EH (cell line): ENCODE results near the gene CISTR.
"Not testable (repeated sequence)": the region's sequence is repeated elsewhere in the genome, so short reads cannot be mapped to it uniquely, and the experiment has no call there.

Experiments
- DNase-seq: peaks from one replicate; pipeline ENCODE4 v3.0.0-alpha.2; 2015; ENCODE audit warnings: low read depth

CISTR gene

GRCh38 chr12:53751336-53752191, at the start of gene CISTR:
Gene CISTR, minus strand, starts transcription at chr12:53751979.
- DNase-seq = peak; percentile 18

GRCh38 chr12:53798575-53798974, 46.8 kb upstream of the CISTR start:
- DNase-seq = no peak

- no peak for DNase-seq
Measured at GRCh38 chr12:53795927-53796326, 44.1 kb upstream of the CISTR start.

DNA sequence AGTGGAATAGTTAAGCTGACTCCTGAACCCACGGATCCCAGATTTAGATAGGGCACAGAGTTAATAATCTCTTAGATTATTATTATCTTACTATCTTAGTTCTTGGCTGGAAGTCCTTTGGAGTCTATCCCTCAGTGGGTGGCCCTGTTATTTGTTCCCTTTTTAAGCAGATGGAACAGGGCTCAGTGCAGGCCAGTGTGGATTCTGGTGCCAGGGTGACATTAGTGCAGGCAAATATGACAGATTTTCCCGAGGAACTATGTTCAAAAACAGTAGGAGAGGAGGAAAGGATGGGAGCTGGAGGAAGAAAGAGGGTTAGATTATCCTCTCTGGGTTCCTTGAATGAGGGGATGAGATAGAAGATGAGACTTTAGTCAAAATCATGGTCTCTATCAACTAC, 41.4 kb upstream of the CISTR start:
- DNase-seq = no peak

GRCh38 chr12:53791735-53792326, 40.1 kb upstream of the CISTR start:
- peak; percentile 32 for DNase-seq

DNA sequence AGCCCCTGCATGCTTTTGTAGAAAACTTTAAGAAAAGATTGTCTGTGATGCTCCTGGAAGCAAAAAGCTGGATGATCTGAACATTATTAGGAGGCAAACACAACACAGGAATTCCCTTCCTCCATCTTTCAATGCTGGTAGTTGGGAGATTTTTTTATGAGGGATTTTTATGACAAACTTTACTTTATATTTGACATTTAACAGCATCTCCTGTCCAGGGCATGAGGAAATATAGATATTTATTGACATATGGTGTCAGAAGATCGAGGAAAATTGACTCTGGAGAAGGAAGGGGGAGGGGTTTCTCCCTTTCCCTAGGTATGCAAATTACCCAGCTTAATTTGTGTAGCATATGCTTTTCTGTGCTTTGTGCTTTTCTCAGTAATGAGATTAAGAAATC, 37.8 kb upstream of the CISTR start:
- no peak for DNase-seq

DNA sequence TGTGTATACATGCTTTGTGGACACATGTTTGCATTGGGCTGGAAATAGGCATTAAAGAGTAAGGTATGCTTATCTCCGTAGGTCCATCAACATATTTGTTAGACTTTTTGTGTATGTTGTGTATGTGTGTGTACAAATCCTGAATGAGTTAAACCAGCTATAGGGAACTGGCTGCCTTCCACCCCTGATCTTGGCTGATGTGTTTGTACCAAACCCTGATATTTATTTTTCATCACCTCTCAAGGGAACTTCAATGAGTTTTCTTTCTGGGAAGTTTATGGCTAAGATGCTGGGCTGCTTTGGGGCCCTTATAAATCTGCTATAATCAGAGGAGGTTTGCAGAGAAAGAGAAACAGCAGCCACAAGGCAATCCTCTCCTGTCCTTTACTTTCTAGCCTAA, 37.1 kb upstream of the CISTR start:
- no peak for DNase-seq

GRCh38 chr12:53786411-53786810, 34.6 kb upstream of the CISTR start:
- no peak for DNase-seq

GRCh38 chr12:53785161-53785560, 33.4 kb upstream of the CISTR start:
- no peak for DNase-seq

- DNase-seq = no peak
Measured at GRCh38 chr12:53782093-53782703, 30.4 kb upstream of the CISTR start.

- no peak for DNase-seq
Measured at GRCh38 chr12:53781228-53781801, 29.5 kb upstream of the CISTR start.

DNA sequence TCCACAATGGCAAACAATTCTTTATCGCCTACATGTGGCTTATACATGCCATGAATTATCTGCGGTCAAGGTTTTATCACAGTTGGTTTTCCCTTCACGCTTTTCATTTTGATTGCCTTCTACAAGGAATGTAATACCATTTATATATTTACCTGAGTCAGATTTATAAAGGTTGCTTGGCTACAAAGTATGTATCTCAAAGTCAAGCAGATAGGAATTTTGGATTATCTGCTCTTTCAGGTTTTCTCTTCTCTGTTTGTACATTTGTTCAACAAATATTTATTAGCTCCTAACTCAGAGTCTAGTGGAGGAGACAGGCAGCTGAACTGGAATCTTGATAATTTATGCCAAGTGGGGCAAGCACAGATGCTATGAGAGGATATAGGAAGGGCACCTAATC, 28.5 kb upstream of the CISTR start:
- DNase-seq = no peak

GRCh38 chr12:53779679-53780078, 27.9 kb upstream of the CISTR start:
- DNase-seq = not testable (repeated sequence)

DNA sequence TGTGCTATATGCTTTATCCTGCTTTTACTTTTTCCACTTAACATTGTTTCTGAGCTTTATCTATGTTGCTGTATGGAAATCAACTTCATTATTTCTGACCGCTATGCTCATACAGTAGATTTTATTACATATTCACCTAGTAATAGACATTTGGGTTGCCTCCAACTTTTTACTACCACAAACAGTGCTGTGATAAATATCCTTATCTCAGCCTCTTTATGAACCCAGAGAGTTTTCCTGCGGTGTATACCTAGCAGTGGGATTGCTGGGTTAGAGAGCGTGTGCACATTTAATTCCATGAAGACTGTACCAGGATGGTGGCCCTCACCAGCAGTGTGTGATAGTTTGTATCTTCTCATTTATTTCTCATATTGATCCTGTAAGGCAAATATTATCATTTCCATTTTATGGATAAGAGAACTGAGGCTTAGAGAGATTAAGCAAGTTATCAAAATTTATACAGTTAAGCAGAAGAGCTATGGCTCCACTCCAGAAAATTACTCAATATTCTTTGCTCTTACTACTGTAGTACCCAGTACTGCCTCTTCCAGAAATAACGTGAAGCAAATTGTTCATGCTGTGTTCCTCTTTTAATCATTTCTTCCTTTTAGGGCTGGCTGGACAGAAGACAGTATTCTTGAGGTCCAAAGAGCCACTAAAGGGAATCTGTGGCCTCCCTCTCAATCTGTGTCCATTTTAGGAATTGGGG, 26.3 kb upstream of the CISTR start:
- no peak for DNase-seq

DNA sequence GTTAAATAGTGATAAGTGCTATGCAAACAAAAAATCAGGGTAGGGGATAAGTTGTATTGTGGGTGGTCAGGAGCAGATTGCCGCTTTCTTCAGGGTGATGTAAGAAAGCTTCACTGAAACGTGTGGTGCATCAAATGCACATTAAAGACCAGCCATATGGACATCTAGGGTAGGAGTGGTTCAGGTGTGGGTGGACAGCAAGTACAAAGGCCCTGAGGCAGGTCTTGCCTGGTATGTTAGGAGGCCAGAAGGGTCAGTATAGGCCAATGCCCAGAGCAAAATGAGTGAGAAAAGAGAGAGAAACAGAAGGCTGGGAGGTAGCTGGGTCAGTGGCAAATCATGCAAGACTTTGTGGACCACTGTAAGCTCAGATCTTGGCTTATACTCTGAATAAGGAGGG, 25.6 kb upstream of the CISTR start:
- no peak for DNase-seq

GRCh38 chr12:53776872-53777271, 25.1 kb upstream of the CISTR start:
- DNase-seq = no peak

DNA sequence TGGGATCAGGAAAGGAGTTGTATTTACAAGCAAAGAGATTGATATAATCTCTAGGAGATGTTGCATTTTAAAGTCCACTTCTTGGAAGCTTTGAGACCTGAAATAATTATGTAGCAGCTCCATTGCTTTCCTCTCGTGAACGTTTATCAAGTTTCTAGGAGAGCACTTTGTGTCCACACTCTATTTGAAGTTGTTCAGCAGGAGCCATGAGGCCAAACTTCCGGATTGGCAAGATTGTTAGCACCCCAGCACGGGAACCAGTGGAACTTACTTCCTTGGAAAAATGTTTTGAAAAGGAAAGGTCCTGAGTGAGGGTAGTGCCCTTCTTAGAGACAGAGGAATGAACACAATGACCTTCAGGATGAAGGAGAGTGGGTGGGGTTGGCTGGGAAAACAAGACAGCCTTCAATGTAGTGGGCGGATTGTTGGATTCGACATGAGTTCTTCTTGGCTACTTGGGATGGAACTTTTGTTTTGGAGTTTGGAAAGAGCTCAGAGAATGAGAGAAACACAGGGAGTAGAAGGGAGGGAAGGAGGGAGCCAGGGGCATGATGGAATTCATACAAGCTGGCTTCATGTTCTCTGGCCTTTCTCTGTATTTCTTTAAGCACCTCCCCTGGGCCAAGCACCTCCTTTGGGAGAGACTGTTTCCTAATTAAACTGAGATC, 23.8 kb upstream of the CISTR start:
- DNase-seq = no peak

DNA sequence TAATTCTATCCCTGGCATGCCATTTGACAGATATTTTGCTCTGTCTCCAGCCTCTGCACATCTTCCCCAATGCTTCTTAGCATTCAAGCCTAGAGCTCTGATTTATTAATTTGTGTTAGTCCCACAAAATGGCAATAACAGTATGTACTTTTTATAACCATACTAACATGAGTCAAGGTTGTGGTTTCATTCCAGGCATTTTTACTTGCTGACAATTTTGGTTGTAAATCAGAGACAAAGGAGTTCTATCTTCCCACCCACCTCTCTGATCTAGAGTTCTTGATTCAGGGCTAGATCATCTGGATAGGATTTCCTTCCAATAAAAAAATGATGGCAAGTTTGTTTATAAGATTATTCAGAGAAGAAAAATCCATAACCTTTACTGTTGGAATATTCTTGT, 18.5 kb upstream of the CISTR start:
- peak; percentile 96 for DNase-seq

DNA sequence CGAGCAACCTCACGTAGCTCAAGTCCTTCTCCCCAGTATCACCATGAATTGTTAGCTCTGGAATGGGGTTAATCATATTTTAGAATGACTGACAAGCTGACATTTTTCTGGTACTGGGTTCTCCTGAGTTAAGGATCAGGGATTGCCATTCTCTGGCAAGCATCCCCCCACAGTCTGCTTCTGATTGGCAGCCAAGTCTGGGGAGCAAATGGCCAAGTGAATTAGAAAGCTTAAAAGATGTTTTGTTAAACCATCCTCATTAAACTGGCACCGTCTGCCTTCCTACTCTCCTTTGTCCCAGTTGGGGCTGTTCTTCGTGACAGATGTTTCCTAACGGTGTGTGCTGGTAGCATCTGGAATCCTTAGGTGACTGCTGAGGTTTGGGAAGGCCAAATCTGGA, 17.2 kb upstream of the CISTR start:
- DNase-seq = no peak

DNA sequence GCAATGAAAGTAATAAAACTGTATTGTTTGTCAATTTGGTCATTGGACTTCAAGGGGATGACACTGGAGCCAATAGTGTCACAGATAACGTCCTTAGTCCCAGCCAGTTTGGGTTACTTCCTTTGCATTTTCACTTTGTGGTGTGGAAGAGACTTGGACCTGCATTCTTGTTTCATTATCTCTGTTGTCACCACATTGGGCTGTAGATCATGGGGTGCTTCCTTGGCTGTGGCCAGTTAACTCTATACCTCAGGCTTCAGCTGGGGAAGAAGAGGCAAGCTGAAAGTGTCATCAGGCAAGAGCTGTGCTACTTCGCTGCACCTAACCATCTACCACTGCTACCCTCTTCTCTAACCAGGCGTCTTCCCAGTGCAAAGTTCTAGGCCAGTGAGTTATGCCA, 15.1 kb upstream of the CISTR start:
- DNase-seq = peak; percentile 70

DNA sequence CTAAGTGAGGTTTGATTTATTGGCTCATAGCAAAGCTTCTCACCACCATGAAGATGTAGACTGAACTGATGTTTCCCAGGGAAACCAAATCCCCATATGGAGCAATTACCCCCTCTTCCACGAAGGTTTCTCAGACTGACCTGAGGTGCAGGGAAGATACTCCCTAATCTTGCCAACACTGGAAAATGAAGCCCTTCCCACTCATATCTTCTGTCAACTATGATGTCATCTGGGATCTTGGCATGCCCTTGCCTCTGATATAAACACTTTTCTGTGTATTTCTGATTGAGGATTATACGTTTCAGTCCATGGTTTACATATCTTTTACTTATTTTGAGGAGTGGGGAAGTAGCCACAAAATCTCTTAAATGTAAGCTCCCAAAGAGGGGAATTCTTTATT, 14.1 kb upstream of the CISTR start:
- no peak for DNase-seq

GRCh38 chr12:53764615-53765014, 12.8 kb upstream of the CISTR start:
- no peak for DNase-seq
